ENCODE data around the gene KCNG3.

DNA sequence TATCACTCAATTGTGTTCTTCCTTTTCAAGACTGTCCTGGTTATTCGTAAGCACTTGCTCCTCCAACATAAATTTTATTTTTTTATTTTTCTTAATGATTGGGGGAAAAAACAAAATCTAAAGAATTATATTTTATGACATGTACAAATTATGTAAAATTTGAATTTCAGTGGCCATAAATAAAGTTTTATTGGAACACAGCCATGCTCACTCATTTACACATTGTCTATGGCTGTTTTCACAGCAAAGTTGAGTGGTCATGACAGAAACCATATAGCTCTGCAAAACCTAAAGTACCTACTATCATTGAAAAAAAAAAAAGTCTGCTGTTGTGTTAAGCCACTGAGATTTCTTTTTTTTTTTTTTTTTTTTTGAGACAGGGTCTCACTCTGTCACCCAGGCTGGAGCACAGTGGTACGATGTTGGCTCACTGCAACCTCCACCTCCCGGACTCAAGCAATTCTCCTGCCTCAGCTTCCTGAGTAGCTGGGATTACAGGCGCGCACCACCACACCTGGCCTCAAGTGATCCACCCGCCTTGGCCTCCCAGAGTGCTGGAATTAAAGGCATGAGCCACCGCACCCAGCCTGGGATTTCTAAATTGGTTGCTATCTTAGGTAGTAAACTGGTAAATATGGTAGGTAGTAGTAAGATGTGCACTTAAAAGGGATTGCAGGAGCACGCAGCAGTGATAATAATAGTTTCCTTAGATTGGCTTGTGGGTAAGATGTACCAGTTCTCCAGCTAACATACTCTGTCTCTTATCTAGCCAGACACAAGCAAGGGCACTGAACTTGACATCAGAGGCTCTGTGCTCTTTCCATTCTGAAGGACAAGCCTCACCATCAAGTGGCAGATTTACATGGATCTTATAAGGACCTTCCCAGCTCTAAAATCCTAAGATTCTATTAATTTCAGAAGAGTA, 44.4 kb downstream of the KCNG3 start:
- TF ChIP-seq POLR2AphosphoS5 (IDR thresholded peaks at IDR 0.05) (no peak), EP300 (IDR thresholded peaks at IDR 0.05) (no peak)
- TF ChIP-seq, protein P1, sequence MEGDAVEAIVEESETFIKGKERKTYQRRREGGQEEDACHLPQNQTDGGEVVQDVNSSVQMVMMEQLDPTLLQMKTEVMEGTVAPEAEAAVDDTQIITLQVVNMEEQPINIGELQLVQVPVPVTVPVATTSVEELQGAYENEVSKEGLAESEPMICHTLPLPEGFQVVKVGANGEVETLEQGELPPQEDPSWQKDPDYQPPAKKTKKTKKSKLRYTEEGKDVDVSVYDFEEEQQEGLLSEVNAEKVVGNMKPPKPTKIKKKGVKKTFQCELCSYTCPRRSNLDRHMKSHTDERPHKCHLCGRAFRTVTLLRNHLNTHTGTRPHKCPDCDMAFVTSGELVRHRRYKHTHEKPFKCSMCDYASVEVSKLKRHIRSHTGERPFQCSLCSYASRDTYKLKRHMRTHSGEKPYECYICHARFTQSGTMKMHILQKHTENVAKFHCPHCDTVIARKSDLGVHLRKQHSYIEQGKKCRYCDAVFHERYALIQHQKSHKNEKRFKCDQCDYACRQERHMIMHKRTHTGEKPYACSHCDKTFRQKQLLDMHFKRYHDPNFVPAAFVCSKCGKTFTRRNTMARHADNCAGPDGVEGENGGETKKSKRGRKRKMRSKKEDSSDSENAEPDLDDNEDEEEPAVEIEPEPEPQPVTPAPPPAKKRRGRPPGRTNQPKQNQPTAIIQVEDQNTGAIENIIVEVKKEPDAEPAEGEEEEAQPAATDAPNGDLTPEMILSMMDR (IDR thresholded peaks at IDR 0.05), result no peak
